Activated T-helper 2 cell treated with anti-CD3 and anti-CD28 coated beads, Interferon-gamma antibody, Interleukin-2, Interleukin-4, amounts not matched to agents 10 μg/mL and 5 μg/mL and 100 μg/mL, durations not matched to agents 14 hours and 24 hours and 36 hours (primary cell): ENCODE results near the gene USP15. TPM values are rescaled to one million over a fixed set of nuclear protein-coding genes. Genes with fewer than 3 reads are reported as not detected.

ENCODE experiments used
- DNase-seq: peaks from one replicate; pipeline ENCODE4 v3.0.0; 2021; ENCODE audit warnings: low spot score
- H3K27ac Mint-ChIP-seq: one replicate; pipeline ENCODE4 v1.8.0; 2021; ENCODE audit warnings: mixed read lengths
- H3K27me3 Mint-ChIP-seq: one replicate; pipeline ENCODE4 v1.8.0; 2021; ENCODE audit warnings: low read depth, mixed read lengths
- H3K36me3 Mint-ChIP-seq: one replicate; pipeline ENCODE4 v1.8.0; 2021; ENCODE audit warnings: low read depth, mixed read lengths
- H3K4me1 Mint-ChIP-seq: one replicate; pipeline ENCODE4 v1.8.0; 2021; ENCODE audit warnings: low read depth, mixed read lengths
- H3K4me3 Mint-ChIP-seq: one replicate; pipeline ENCODE4 v1.8.0; 2021; ENCODE audit warnings: low read depth, mild to moderate bottlenecking, moderate library complexity, mixed read lengths
- H3K9me3 Mint-ChIP-seq: one replicate; pipeline ENCODE4 v1.8.0; 2021; ENCODE audit warnings: mixed read lengths
- intact Hi-C: fragments of 100-400 bp; cut with micrococcal nuclease; formaldehyde crosslinking; loops from one replicate; pipeline ENCODE4 v1.15.1; 2023
- total RNA-seq: library from RNA; stranded (reverse); gene quantifications from 2 replicates; pipeline ENCODE4 v1.2.3, GENCODE V29; 2022

The USP15 gene
- 82.4 and 91.1 TPM in 2 replicates for total RNA-seq

DNA sequence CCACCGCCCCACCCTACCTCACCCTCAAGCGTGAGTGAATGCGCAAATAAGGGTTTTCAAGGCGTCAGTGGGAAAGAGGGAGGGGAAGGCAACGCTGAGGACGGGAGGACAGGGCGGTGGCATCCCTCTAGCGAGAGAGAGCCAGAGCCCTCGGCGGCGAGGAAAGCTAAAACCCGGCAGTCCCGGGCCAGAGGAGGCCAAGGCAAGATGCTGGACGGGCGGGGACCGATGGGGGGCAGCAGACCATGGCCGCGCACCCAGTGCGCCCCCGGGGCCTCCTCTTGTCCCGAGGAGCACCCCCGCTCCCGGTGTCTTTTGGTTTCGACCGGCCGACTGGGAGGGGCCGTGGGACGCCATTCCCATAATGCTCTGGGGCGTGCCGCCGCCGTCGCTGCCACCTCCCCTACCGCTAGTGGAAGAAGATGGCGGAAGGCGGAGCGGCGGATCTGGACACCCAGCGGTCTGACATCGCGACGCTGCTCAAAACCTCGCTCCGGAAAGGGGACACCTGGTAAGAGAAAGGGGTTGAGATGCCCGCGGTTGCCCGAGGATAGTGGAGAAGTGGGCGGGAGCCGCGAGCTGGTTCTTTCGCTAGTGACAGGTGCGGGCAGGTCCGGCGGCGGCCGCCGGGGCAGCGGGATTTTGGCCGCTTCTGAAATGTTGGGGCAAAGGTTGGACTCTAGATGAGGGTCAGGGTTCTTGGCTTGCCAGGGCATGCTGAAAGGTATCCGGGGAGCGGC, at the start of gene USP15:
Gene USP15 (plus strand): TSS at position 412 of the 740 bp plus-strand sequence. CDS start 11 bp downstream, at position 423.
- Mint-ChIP-seq H3K4me1 (peaks cover 53% of the 10 kb centered on the region), H3K9me3 (no peaks in the 10 kb centered on the region), H3K36me3 (peaks cover 20% of the 10 kb centered on the region), H3K27ac (peak within 1 kb of the TSS; percentile 93), H3K4me3 (peak within 1 kb of the TSS; percentile 99), H3K27me3 (no peaks in the 10 kb centered on the region)
- intact Hi-C loops: loop anchor here (1.0 to 5.0 kb wide), 7 partner anchors 19 to 343 kb away; partner anchors contain the start of gene MON2
- DNase-seq: peak; percentile 95

- Mint-ChIP-seq H3K4me3 (no peak overlapping the region), H3K36me3 (no peaks in the 10 kb centered on the region), H3K27ac (no peak overlapping the region), H3K4me1 (peaks cover 14% of the 10 kb centered on the region), H3K9me3 (no peaks in the 10 kb centered on the region), H3K27me3 (peaks cover 18% of the 10 kb centered on the region)
- intact Hi-C loops: no loop called here
- DNase-seq: no peak
Observed at GRCh38 chr12:62210422-62210821, 49.8 kb upstream of the USP15 start.

DNA sequence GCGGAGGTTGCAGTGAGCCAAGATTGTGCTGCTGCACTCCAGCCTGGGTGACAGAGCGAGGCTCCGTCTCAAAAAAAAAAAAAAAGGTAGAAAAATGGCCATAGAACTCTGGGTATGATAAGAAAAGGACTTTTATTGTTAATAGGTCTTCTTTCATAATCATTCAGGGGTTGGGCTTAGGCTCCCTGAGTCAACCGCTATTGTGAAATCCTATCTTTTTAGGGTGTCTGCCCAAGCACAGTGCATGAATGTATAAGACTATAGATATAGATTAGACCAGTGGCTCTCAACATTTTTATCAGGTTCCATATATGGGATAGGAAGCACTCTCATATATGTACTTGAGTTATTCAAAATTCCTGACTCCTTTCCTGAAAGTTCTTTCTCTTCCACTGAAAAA, 48.7 kb upstream of the USP15 start:
- Mint-ChIP-seq H3K27me3 (peaks cover 18% of the 10 kb centered on the region), H3K9me3 (no peaks in the 10 kb centered on the region), H3K36me3 (no peaks in the 10 kb centered on the region), H3K4me1 (peaks cover 14% of the 10 kb centered on the region), H3K27ac (no peak overlapping the region), H3K4me3 (no peak overlapping the region)
- intact Hi-C loops: no loop called here
- DNase-seq: no peak

DNA sequence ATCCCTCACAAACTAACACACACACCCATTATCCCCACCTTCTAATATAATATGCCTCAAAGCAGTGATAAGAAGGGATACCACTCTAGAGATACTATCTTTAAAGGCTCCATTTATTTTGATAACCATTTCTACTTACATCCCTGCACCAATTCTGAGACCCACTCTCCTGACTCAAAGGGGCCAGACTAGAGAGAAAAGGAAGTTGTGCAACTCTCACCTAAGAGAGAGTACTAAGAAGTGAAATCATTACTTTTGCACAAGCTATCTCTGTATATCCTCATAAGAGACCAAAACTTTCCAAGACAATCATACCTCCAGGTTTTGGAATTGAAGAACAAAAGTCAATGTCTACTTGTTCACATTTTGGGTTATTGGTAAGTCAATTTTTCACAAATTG, 45.4 kb upstream of the USP15 start:
- Mint-ChIP-seq H3K36me3 (no peaks in the 10 kb centered on the region), H3K27me3 (peaks cover 16% of the 10 kb centered on the region), H3K27ac (no peak overlapping the region), H3K4me1 (peaks cover 13% of the 10 kb centered on the region), H3K9me3 (no peaks in the 10 kb centered on the region), H3K4me3 (no peak overlapping the region)
- intact Hi-C loops: no loop called here
- no peak for DNase-seq

- Mint-ChIP-seq H3K27ac (no peak overlapping the region), H3K4me3 (no peak overlapping the region), H3K9me3 (no peaks in the 10 kb centered on the region), H3K27me3 (peaks cover 15% of the 10 kb centered on the region), H3K4me1 (peaks cover 11% of the 10 kb centered on the region), H3K36me3 (no peaks in the 10 kb centered on the region)
- no peak for DNase-seq
- intact Hi-C loops: no loop called here
Observed at GRCh38 chr12:62215506-62215905, 44.7 kb upstream of the USP15 start.

DNA sequence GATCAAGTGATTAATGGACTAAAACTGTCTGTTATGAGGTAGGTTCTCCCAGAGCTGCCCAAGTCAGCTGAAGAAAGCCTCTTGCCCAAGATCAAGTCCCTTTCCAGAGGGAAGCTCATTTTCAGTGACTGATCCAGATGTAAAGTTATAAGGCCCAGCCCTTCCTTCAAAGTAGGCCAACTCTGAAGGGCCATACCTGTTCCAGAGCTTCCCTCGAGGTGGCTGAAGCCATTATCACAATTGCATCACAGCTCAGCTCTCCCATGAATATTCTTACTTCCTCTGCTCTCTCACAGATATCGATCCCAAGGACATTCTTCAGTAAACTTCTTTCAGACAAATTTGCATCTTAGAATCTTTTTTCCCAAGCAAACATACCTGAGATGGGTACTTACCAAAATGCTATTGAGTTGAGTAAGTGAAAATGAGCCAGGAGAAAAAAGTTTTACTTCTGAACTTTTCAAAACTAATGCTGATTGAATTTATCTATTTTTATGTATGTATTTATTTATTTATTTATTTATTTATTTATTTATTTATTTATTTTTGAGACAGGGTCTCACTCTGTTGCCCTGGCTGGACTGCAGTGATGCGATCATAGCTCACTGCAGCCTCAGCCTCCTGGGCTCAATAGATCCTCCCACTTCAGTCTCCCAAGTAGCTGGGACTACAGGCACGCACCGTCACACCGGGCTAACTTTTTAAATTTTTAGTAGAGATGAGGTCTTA, 42.6 kb upstream of the USP15 start:
- no peaks in the 10 kb centered on the region for H3K36me3 Mint-ChIP-seq
- no peak overlapping the region for H3K27ac Mint-ChIP-seq
- intact Hi-C loops: no loop called here
- H3K4me1 Mint-ChIP-seq: peaks cover 10% of the 10 kb centered on the region
- no peak overlapping the region for H3K4me3 Mint-ChIP-seq
- DNase-seq: no peak
- H3K9me3 Mint-ChIP-seq: no peaks in the 10 kb centered on the region
- peaks cover 14% of the 10 kb centered on the region for H3K27me3 Mint-ChIP-seq

DNA sequence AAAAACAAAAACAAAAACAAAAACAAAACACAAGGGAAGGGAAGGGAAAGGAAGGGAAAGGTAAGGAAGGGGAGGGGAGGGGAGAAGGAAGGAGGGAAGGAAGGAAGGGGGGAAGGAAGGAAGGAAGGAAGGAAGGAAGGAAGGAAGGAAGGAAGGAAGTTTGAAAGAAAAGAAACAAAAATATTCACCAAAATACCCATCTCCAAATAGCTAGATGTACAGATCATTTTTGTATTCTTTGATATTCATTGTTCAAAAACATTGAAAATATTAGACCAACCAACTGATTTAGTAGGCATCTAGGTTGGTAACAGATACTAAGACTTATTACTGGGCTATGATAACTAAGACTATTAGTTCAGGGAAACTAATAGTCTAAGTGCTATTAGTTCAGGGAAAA, 39.1 kb upstream of the USP15 start:
- Mint-ChIP-seq H3K27ac (no peak overlapping the region), H3K27me3 (peaks cover 10% of the 10 kb centered on the region), H3K36me3 (no peaks in the 10 kb centered on the region), H3K9me3 (no peaks in the 10 kb centered on the region), H3K4me1 (no peaks in the 10 kb centered on the region), H3K4me3 (no peak overlapping the region)
- intact Hi-C loops: no loop called here
- no peak for DNase-seq

DNA sequence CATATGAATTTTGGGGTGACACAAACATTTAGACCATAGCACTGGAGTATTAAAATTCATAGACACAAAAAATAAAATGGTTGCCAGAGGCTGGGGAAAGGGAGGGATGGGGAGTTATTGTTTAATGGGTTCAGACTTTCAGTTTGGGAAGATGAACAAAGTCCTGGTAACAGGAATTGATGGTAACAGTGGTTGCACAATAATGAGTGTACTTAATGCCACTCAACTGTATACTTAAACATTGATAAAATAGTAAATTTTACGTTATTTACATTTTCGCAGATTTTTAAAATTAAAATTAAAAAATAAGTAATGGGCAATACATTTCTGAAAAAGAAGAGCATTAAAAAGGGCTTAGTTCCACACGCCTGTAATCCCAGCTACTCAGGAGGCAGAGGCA, 35.6 kb upstream of the USP15 start:
- intact Hi-C loops: no loop called here
- Mint-ChIP-seq H3K27ac (no peak overlapping the region), H3K36me3 (no peaks in the 10 kb centered on the region), H3K4me3 (no peak overlapping the region), H3K9me3 (no peaks in the 10 kb centered on the region), H3K4me1 (no peaks in the 10 kb centered on the region), H3K27me3 (peaks cover 7% of the 10 kb centered on the region)
- DNase-seq: no peak

DNA sequence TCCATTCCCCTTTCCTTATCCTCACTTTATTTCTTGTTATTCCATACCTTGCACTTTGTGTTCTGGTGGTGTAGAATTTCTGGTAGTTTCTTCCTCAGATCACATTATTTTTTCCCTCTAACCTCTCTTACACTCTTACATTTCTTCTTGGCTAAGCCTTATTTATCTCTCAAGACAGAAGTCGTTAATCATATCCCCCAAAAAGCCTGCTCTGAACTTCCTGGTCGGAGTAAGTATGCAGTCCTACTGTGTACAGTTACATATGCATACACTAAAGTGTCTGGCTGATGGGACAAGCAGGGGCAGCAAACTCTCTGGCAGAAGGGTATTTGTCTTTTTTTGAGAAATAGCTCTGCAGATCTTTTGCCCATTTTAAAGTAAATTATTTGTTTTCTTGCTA, 33.1 kb upstream of the USP15 start:
- peaks cover 12% of the 10 kb centered on the region for H3K27me3 Mint-ChIP-seq
- no peaks in the 10 kb centered on the region for H3K9me3 Mint-ChIP-seq
- no peaks in the 10 kb centered on the region for H3K4me1 Mint-ChIP-seq
- no peaks in the 10 kb centered on the region for H3K36me3 Mint-ChIP-seq
- no peak overlapping the region for H3K27ac Mint-ChIP-seq
- intact Hi-C loops: no loop called here
- no peak for DNase-seq
- no peak overlapping the region for H3K4me3 Mint-ChIP-seq

DNA sequence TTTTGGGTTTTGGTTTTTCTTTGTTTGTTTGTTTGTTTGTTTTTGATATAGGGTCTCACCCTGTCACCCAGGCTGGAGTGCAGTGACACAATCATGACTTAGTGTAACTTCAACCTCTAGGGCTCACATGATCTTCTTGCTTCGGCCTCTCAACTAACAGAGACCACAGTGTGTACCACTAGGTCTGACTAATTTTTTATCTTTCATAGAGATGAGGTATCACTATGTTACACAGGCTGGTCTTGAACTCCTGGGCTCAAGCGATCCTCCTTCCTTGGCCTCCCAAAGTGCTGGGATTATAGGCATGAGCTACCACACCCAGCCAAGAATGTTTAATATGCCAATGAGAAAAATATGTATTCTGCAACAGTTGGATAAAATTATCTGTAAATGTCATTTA, 29.6 kb upstream of the USP15 start:
- peaks cover 13% of the 10 kb centered on the region for H3K27me3 Mint-ChIP-seq

GRCh38 chr12:62232143-62232729, 28.0 kb upstream of the USP15 start:
- DNase-seq: no peak
- no peaks in the 10 kb centered on the region for H3K36me3 Mint-ChIP-seq
- H3K27ac Mint-ChIP-seq: no peak overlapping the region
- peaks cover 12% of the 10 kb centered on the region for H3K27me3 Mint-ChIP-seq
- H3K4me1 Mint-ChIP-seq: no peaks in the 10 kb centered on the region
- intact Hi-C loops: no loop called here
- H3K4me3 Mint-ChIP-seq: no peak overlapping the region
- H3K9me3 Mint-ChIP-seq: peaks cover 7% of the 10 kb centered on the region

More for the DNA sequence above, 29.6 kb upstream of the USP15 start:
- Mint-ChIP-seq H3K4me3 (no peak overlapping the region), H3K36me3 (no peaks in the 10 kb centered on the region), H3K4me1 (no peaks in the 10 kb centered on the region), H3K27ac (no peak overlapping the region), H3K9me3 (no peaks in the 10 kb centered on the region)
- intact Hi-C loops: no loop called here
- no peak for DNase-seq

DNA sequence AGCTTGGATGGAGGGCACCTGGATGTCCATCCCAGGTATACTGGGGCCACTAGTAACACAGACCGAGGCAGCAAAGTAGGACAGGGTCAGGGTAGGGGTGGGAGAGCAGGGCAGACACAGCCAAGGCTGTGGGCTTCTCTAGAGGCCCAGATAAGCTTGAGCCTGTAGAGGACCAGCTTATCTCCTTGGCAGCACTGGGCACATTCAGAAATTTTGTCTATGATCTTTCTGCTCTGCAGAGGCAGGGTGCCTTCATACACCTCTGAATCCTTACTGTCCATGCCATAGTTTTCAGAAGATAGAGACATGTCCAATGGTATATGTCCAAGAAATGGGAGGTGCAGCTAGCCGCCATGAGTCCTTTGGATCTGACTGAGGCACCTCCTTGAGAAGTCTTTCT, 26.4 kb upstream of the USP15 start:
- no peaks in the 10 kb centered on the region for H3K36me3 Mint-ChIP-seq
- peaks cover 14% of the 10 kb centered on the region for H3K27me3 Mint-ChIP-seq
- no peak overlapping the region for H3K27ac Mint-ChIP-seq
- no peak for DNase-seq
- peaks cover 9% of the 10 kb centered on the region for H3K9me3 Mint-ChIP-seq
- no peaks in the 10 kb centered on the region for H3K4me1 Mint-ChIP-seq
- no peak overlapping the region for H3K4me3 Mint-ChIP-seq
- intact Hi-C loops: no loop called here

DNA sequence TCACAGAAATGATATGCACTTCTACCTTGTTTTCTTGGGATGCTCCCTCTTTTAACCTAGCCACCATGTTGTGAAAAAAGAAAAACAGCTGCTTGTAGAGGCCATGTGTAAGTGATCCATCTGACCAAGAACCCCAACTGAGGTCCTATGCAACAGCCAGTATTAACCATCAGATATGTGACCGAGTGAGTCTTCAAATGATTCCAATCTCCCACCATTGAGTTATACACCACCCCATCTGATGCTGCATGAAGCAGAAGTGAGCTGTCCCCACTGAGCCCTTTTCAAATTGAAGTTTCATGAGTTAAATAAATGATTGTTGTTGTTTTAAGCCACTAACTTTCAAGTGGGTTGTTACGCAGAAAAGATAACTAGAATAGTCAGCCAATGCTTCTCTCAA, 20.6 kb upstream of the USP15 start:
- Mint-ChIP-seq H3K36me3 (no peaks in the 10 kb centered on the region), H3K27me3 (peaks cover 29% of the 10 kb centered on the region), H3K27ac (no peak overlapping the region), H3K9me3 (peaks cover 9% of the 10 kb centered on the region), H3K4me3 (no peak overlapping the region), H3K4me1 (peaks cover 3% of the 10 kb centered on the region)
- intact Hi-C loops: no loop called here
- no peak for DNase-seq
